PFSK-1 (cell line): ENCODE measurements around the gene PTP4A2.

ENCODE experiments used
- FOXP2 ChIP-seq: optimal IDR thresholded peaks from 2 replicates; pipeline ENCODE3; 2011; ENCODE audit warnings: borderline replicate concordance, control low read depth, inconsistent platforms; ENCODE audit not compliant: insufficient read depth; ENCODE audit errors: extremely low read length, extremely low read depth
- POLR2AphosphoS5 ChIP-seq: IDR thresholded peaks from 2 replicates; pipeline ENCODE4 v1.6.1; 2012; ENCODE audit warnings: low read depth, mild to moderate bottlenecking, control low read depth, low read length, moderate library complexity
- SIN3A ChIP-seq: IDR thresholded peaks from 2 replicates; pipeline ENCODE4 v1.6.1; 2012; ENCODE audit warnings: mild to moderate bottlenecking, low read length, moderate library complexity, borderline replicate concordance; ENCODE audit not compliant: insufficient read depth
- TAF1 ChIP-seq: IDR thresholded peaks from 2 replicates; pipeline ENCODE4 v1.6.1; 2012; ENCODE audit warnings: low read length, control low read depth, borderline replicate concordance; ENCODE audit not compliant: insufficient read depth
- TF ChIP-seq, protein P1 (sequence below), 2 experiments: IDR thresholded peaks; 2 replicates each; pipeline versions ENCODE4 v1.6.1 to v1.8.0; 2011 to 2012; ENCODE audit warnings: low read depth in 2 of 2, low read length in 2 of 2, control low read depth in 1 of 2, inconsistent platforms in 1 of 2, mild to moderate bottlenecking in 1 of 2, moderate library complexity in 1 of 2; ENCODE audit not compliant: insufficient read depth in 1 of 2

DNA sequence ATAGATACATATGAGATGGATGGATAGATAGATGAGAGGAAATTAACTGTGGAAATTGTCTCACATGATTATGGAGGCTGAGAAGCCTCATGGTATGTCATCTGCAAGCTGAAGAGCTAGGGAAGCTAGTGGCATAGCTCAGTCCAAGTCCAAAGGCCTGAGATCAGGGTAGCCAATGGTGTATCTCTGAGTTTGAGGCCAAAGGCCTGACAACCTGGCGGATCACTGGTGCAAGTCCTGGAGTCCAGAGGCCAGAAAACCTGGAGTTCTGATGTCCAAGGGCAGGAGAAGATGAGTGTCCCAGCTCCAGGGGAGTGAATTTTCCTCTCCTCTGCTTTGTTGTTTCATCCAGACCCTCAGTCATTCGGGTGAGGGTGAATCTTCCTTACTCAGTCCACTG is 78.4 kb downstream of the PTP4A2 start:
- TF ChIP-seq FOXP2 (no peak), POLR2AphosphoS5 (no peak), SIN3A (no peak), TAF1 (no peak)
- TF ChIP-seq, protein P1, sequence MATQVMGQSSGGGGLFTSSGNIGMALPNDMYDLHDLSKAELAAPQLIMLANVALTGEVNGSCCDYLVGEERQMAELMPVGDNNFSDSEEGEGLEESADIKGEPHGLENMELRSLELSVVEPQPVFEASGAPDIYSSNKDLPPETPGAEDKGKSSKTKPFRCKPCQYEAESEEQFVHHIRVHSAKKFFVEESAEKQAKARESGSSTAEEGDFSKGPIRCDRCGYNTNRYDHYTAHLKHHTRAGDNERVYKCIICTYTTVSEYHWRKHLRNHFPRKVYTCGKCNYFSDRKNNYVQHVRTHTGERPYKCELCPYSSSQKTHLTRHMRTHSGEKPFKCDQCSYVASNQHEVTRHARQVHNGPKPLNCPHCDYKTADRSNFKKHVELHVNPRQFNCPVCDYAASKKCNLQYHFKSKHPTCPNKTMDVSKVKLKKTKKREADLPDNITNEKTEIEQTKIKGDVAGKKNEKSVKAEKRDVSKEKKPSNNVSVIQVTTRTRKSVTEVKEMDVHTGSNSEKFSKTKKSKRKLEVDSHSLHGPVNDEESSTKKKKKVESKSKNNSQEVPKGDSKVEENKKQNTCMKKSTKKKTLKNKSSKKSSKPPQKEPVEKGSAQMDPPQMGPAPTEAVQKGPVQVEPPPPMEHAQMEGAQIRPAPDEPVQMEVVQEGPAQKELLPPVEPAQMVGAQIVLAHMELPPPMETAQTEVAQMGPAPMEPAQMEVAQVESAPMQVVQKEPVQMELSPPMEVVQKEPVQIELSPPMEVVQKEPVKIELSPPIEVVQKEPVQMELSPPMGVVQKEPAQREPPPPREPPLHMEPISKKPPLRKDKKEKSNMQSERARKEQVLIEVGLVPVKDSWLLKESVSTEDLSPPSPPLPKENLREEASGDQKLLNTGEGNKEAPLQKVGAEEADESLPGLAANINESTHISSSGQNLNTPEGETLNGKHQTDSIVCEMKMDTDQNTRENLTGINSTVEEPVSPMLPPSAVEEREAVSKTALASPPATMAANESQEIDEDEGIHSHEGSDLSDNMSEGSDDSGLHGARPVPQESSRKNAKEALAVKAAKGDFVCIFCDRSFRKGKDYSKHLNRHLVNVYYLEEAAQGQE (IDR thresholded peaks at IDR 0.05; ENCODE audit: insufficient read depth in 1 of 2, low read depth in 2 of 2, low read length in 2 of 2), result no peak
